B cell (primary cell): ENCODE data around the gene CCNG1.

Experiments
- EZH2 ChIP-seq: IDR thresholded peaks from 2 replicates; pipeline ENCODE4 v1.6.1; 2012; ENCODE audit warnings: borderline replicate concordance, low read depth, mild to moderate bottlenecking, moderate library complexity, low read length; ENCODE audit not compliant: insufficient read depth, poor library complexity, severe bottlenecking
- TF ChIP-seq, protein P1 (sequence below): fragments of 200-600 bp; IDR thresholded peaks from one replicate; pipeline ENCODE4 v1.8.0; 2022; ENCODE audit warnings: antibody characterized with exemption, mild to moderate bottlenecking

DNA sequence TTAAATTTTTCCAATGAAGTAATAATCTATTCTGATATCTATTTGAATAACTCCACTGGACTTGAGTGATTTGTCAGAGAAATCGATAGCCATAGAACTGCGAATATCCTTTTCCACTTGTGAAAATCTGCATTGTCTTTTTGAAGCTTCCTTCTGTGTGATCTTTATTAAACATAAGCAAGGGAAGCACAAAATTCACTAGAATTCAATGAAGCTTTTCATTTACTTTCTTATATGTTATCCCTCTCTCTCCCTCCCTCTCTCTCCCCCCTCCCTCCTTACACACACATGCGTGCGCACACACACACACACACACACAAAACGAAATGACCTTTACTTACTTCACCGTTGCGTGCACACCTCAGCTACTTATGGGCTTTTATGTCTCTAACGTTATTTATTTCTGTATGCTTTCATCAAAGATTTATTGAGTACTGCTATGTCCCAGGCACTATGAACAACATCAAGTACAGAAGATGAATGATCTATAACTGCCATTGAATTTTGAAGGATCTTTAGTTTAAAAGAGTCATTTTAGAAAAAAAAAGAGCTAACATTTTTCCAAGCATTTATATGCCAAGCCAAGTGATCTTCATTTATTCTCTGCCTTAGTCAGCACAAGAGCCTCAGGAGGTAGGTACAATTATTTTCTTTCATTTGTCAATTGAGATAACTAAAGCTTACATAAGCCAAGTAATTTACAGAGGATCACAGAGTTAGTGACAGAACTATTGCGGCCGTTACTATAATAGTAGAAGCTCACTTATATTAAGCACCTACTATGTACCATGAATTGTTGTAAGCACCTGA is 32.8 kb upstream of the CCNG1 start:
- TF ChIP-seq, protein P1, sequence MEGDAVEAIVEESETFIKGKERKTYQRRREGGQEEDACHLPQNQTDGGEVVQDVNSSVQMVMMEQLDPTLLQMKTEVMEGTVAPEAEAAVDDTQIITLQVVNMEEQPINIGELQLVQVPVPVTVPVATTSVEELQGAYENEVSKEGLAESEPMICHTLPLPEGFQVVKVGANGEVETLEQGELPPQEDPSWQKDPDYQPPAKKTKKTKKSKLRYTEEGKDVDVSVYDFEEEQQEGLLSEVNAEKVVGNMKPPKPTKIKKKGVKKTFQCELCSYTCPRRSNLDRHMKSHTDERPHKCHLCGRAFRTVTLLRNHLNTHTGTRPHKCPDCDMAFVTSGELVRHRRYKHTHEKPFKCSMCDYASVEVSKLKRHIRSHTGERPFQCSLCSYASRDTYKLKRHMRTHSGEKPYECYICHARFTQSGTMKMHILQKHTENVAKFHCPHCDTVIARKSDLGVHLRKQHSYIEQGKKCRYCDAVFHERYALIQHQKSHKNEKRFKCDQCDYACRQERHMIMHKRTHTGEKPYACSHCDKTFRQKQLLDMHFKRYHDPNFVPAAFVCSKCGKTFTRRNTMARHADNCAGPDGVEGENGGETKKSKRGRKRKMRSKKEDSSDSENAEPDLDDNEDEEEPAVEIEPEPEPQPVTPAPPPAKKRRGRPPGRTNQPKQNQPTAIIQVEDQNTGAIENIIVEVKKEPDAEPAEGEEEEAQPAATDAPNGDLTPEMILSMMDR, result no peak
- no peak for TF ChIP-seq EZH2
